ENCODE data around the gene NCAPH2.

Gene NCAPH2

GRCh38 chr22:50505776-50506610 is 2.0 kb upstream of the NCAPH2 start:
- CTCF ChIA-PET, result interaction anchor here (2.1 to 6.4 kb wide), 2 partner anchors 9 to 18 kb away, joined by 12 to 56 read pairs; partner anchors contain the start of gene SCO2
- TF ChIP-seq CTCF (IDR thresholded peaks at IDR 0.05; ENCODE audit: control extremely low read depth, extremely low read depth, low read depth, missing control alignments), result no peak
- POLR2A ChIA-PET, result interaction anchor here (0.6 kb wide), 1 partner anchor 183 kb away, joined by 4 read pairs; no protein-coding TSS in a partner anchor
- no peak for DNase-seq (ENCODE audit: extremely low spot score)

GRCh38 chr22:50506611-50507420 is 1.2 kb upstream of the NCAPH2 start:
- no peak for TF ChIP-seq CTCF (IDR thresholded peaks at IDR 0.05; ENCODE audit: control extremely low read depth, extremely low read depth, low read depth, missing control alignments)
- no peak for DNase-seq (ENCODE audit: extremely low spot score)
- ChIA-PET POLR2A (interaction anchor here (0.6 to 2.0 kb wide), 4 partner anchors 18 to 184 kb away, joined by 4 to 33 read pairs (median 7); partner anchors contain the start of genes SCO2 and SYCE3), CTCF (interaction anchor here (1.0 to 6.4 kb wide), 3 partner anchors 9 to 17 kb away, joined by 7 to 56 read pairs (median 12); partner anchors contain the start of gene SCO2)

- TF ChIP-seq CTCF (IDR thresholded peaks at IDR 0.05; ENCODE audit: control extremely low read depth, extremely low read depth, low read depth, missing control alignments), result no peak
- ChIA-PET CTCF (interaction anchor here (0.6 to 6.4 kb wide), 9 partner anchors 9 to 255 kb away, joined by 3 to 56 read pairs (median 5); partner anchors contain the start of genes SCO2 and SYCE3), POLR2A (interaction anchor here (0.6 to 2.0 kb wide), 10 partner anchors 10 to 545 kb away, joined by 3 to 33 read pairs (median 4); partner anchors contain the start of genes SCO2 and SYCE3)
- peak; percentile 98 for DNase-seq (ENCODE audit: extremely low spot score)
Measured at GRCh38 chr22:50507421-50507990, 518 bp upstream of the NCAPH2 start, which contains the start of gene LMF2. LMF2 (minus strand) TSS chr22:50507702; CDS start chr22:50507675, 27 bp downstream.

- DNase-seq (ENCODE audit: extremely low spot score), result no peak
- TF ChIP-seq CTCF (IDR thresholded peaks at IDR 0.05; ENCODE audit: control extremely low read depth, extremely low read depth, low read depth, missing control alignments), result no peak
- POLR2A ChIA-PET, result interaction anchor here (0.9 to 2.0 kb wide), 2 partner anchors 10 to 15 kb away, joined by 4 to 33 read pairs; partner anchors contain the start of gene SCO2
- CTCF ChIA-PET, result interaction anchor here (1.0 to 6.4 kb wide), 8 partner anchors 9 to 256 kb away, joined by 3 to 56 read pairs (median 4); partner anchors contain the start of gene SCO2
Measured at GRCh38 chr22:50508897-50509296, 873 bp downstream of the NCAPH2 start.

GRCh38 chr22:50513175-50513574 is 5.2 kb downstream of the NCAPH2 start:
- DNase-seq (ENCODE audit: extremely low spot score), result no peak
- ChIA-PET POLR2A (no interaction called here), CTCF (interaction anchor here (4.4 kb wide), 1 partner anchor 12 kb away, joined by 24 read pairs; the partner anchor contains the start of gene SCO2)
- no peak for TF ChIP-seq CTCF (IDR thresholded peaks at IDR 0.05; ENCODE audit: control extremely low read depth, extremely low read depth, low read depth, missing control alignments)

Measured in GM10248 (cell line).